ENCODE results near the gene CHORDC1. TPM values are rescaled to one million over a fixed set of nuclear protein-coding genes. Genes with fewer than 3 reads are reported as not detected.

CHORDC1 gene
- polyA plus RNA-seq, 1 donor (not counting 4 experiments of a cell fraction or from before 2014, with no cell fraction given), result 50.7 TPM

- H3K4me3 ChIP-seq (ENCODE audit: control insufficient read depth in 2 of 3, extremely low read depth in 1 of 3, insufficient read depth in 2 of 3, low read depth in 1 of 3, low read length in 3 of 3), result no peak overlapping the region
- dilution Hi-C loops (cut with MboI; ENCODE audit: extremely low pct_ligation_motif_present, low sequenced_read_pairs), result no loop called here
- no peaks in the 10 kb centered on the region for H3K9me1 ChIP-seq (ENCODE audit: control insufficient read depth, extremely low read depth, insufficient read depth, low read length)
- TF ChIP-seq CTCF (optimal IDR thresholded peaks at IDR 0.05 in 1 of 3, IDR thresholded peaks at IDR 0.05 in 1 of 3, conservative IDR thresholded peaks at IDR 0.05 in 1 of 3; ENCODE audit: extremely low read depth in 1 of 3, insufficient read depth in 2 of 3, low read length in 3 of 3) (no peak), EZH2 (IDR thresholded peaks at IDR 0.05; ENCODE audit: low read length) (no peak)
- DNase-seq (ENCODE audit: low read depth, low spot score) (no peak), FAIRE-seq (no peak)
- H3K9ac ChIP-seq (ENCODE audit: control insufficient read depth, extremely low read depth, insufficient read depth, low read length), result no peak overlapping the region
- H3K4me1 ChIP-seq (ENCODE audit: control insufficient read depth, extremely low read depth, insufficient read depth, low read length), result no peaks in the 10 kb centered on the region
- no peaks in the 10 kb centered on the region for H3K36me3 ChIP-seq (ENCODE audit: control insufficient read depth in 2 of 2, extremely low read depth in 1 of 2, insufficient read depth in 2 of 2, low read length in 2 of 2)
- no peak overlapping the region for H2AFZ ChIP-seq (ENCODE audit: control insufficient read depth, low read length)
- no peaks in the 10 kb centered on the region for H3K27me3 ChIP-seq (ENCODE audit: control insufficient read depth, extremely low read depth, insufficient read depth, low read length)
- no peaks in the 10 kb centered on the region for H3K9me3 ChIP-seq (ENCODE audit: control insufficient read depth, low read depth, low read length)
- H3K79me2 ChIP-seq (ENCODE audit: control insufficient read depth, insufficient read depth, low read length), result no peaks in the 10 kb centered on the region
- H3K27ac ChIP-seq (ENCODE audit: control insufficient read depth, insufficient read depth, low read length), result no peak overlapping the region
- no peak overlapping the region for H3K4me2 ChIP-seq (ENCODE audit: control insufficient read depth, extremely low read depth, insufficient read depth, low read depth, low read length)
- no peaks in the 10 kb centered on the region for H4K20me1 ChIP-seq (ENCODE audit: control insufficient read depth, extremely low read depth, insufficient read depth, low read length)
Observed at GRCh38 chr11:90235526-90235925, 12.7 kb upstream of the CHORDC1 start.

GRCh38 chr11:90234977-90235376 lies 12.1 kb upstream of the CHORDC1 start:
- Histone ChIP-seq H3K9me3 (ENCODE audit: control insufficient read depth, low read depth, low read length) (no peaks in the 10 kb centered on the region), H3K9ac (ENCODE audit: control insufficient read depth, extremely low read depth, insufficient read depth, low read length) (no peak overlapping the region), H3K79me2 (ENCODE audit: control insufficient read depth, insufficient read depth, low read length) (no peaks in the 10 kb centered on the region), H3K4me1 (ENCODE audit: control insufficient read depth, extremely low read depth, insufficient read depth, low read length) (no peaks in the 10 kb centered on the region), H2AFZ (ENCODE audit: control insufficient read depth, low read length) (no peak overlapping the region), H3K27ac (ENCODE audit: control insufficient read depth, insufficient read depth, low read length) (no peak overlapping the region), H3K4me3 (ENCODE audit: control insufficient read depth in 2 of 3, extremely low read depth in 1 of 3, insufficient read depth in 2 of 3, low read depth in 1 of 3, low read length in 3 of 3) (no peak overlapping the region), H3K27me3 (ENCODE audit: control insufficient read depth, extremely low read depth, insufficient read depth, low read length) (no peaks in the 10 kb centered on the region), H3K36me3 (ENCODE audit: control insufficient read depth in 2 of 2, extremely low read depth in 1 of 2, insufficient read depth in 2 of 2, low read length in 2 of 2) (no peaks in the 10 kb centered on the region), H3K4me2 (ENCODE audit: control insufficient read depth, extremely low read depth, insufficient read depth, low read depth, low read length) (no peak overlapping the region), H3K9me1 (ENCODE audit: control insufficient read depth, extremely low read depth, insufficient read depth, low read length) (no peaks in the 10 kb centered on the region), H4K20me1 (ENCODE audit: control insufficient read depth, extremely low read depth, insufficient read depth, low read length) (no peaks in the 10 kb centered on the region)
- no peak for FAIRE-seq
- TF ChIP-seq CTCF (optimal IDR thresholded peaks at IDR 0.05 in 1 of 3, IDR thresholded peaks at IDR 0.05 in 1 of 3, conservative IDR thresholded peaks at IDR 0.05 in 1 of 3; ENCODE audit: extremely low read depth in 1 of 3, insufficient read depth in 2 of 3, low read length in 3 of 3) (no peak), EZH2 (IDR thresholded peaks at IDR 0.05; ENCODE audit: low read length) (no peak)
- DNase-seq (ENCODE audit: low read depth, low spot score), result no peak
- dilution Hi-C loops (cut with MboI; ENCODE audit: extremely low pct_ligation_motif_present, low sequenced_read_pairs), result no loop called here
